Type B pancreatic cell (in vitro differentiated cells): ENCODE measurements around the gene CHAD. TPM values are rescaled to one million over a fixed set of nuclear protein-coding genes. Genes with fewer than 3 reads are reported as not detected.

ENCODE experiments used
- DNase-seq: peaks from one replicate; pipeline ENCODE4 v3.0.0; 2021; ENCODE audit warnings: mixed read lengths; ENCODE audit not compliant: unreplicated experiment; ENCODE audit errors: extremely low spot score
- H3K27ac Mint-ChIP-seq: 2 replicates; pipeline ENCODE4 v1.8.0; 2021; ENCODE audit warnings: mild to moderate bottlenecking, mixed read lengths
- H3K27me3 Mint-ChIP-seq: 2 replicates; pipeline ENCODE4 v1.8.0; 2021; ENCODE audit warnings: mixed read lengths
- H3K36me3 Mint-ChIP-seq: 2 replicates; pipeline ENCODE4 v1.8.0; 2021; ENCODE audit warnings: mixed read lengths
- H3K4me1 Mint-ChIP-seq: one replicate; pipeline ENCODE4 v1.8.0; 2021; ENCODE audit warnings: mixed read lengths; ENCODE audit not compliant: unreplicated experiment
- H3K4me3 Mint-ChIP-seq: 2 replicates; pipeline ENCODE4 v1.8.0; 2021; ENCODE audit warnings: mild to moderate bottlenecking, mixed read lengths
- H3K9me3 Mint-ChIP-seq: 2 replicates; pipeline ENCODE4 v1.8.0; 2021; ENCODE audit warnings: mixed read lengths
- CTCF ChIP-seq: fragments of 200-600 bp; sonication (generic); conservative IDR thresholded peaks from 2 replicates; pipeline ENCODE4 v1.5.0; 2021; ENCODE audit warnings: antibody characterized with exemption, mild to moderate bottlenecking
- total RNA-seq: library from RNA; stranded (reverse); gene quantifications from 2 replicates; pipeline ENCODE4 v1.2.1, GENCODE V29; 2021; ENCODE audit warnings: low replicate concordance

CHAD gene
- total RNA-seq, 1 donor from 2014 or later = not detected

GRCh38 chr17:50471009-50471905, 2.6 kb upstream of the CHAD start:
- Mint-ChIP-seq H3K4me1 (no peaks in the 10 kb centered on the region), H3K27ac (no peak overlapping the region), H3K4me3 (peak overlapping the region; percentile 39), H3K9me3 (no peaks in the 10 kb centered on the region), H3K27me3 (peaks cover 19% of the 10 kb centered on the region), H3K36me3 (no peaks in the 10 kb centered on the region)
- no peak for DNase-seq
- TF ChIP-seq CTCF = no peak

- no peak for TF ChIP-seq CTCF
- H3K4me3 Mint-ChIP-seq = no peak overlapping the region
- DNase-seq = no peak
- H3K27me3 Mint-ChIP-seq = peaks cover 18% of the 10 kb centered on the region
- no peaks in the 10 kb centered on the region for H3K4me1 Mint-ChIP-seq
- H3K9me3 Mint-ChIP-seq = no peaks in the 10 kb centered on the region
- no peaks in the 10 kb centered on the region for H3K36me3 Mint-ChIP-seq
- no peak overlapping the region for H3K27ac Mint-ChIP-seq
These were observed 1.7 kb upstream of the CHAD start for GRCh38 chr17:50470426-50470825.

GRCh38 chr17:50469671-50470305, 1.1 kb upstream of the CHAD start:
- TF ChIP-seq CTCF = no peak
- Mint-ChIP-seq H3K27me3 (peaks cover 18% of the 10 kb centered on the region), H3K27ac (no peak overlapping the region), H3K4me1 (no peaks in the 10 kb centered on the region), H3K4me3 (no peak overlapping the region), H3K36me3 (no peaks in the 10 kb centered on the region), H3K9me3 (no peaks in the 10 kb centered on the region)
- DNase-seq = no peak

- no peak overlapping the region for H3K4me3 Mint-ChIP-seq
- H3K36me3 Mint-ChIP-seq = no peaks in the 10 kb centered on the region
- H3K4me1 Mint-ChIP-seq = no peaks in the 10 kb centered on the region
- H3K27me3 Mint-ChIP-seq = peaks cover 18% of the 10 kb centered on the region
- TF ChIP-seq CTCF = no peak
- DNase-seq = no peak
- no peaks in the 10 kb centered on the region for H3K9me3 Mint-ChIP-seq
- no peak overlapping the region for H3K27ac Mint-ChIP-seq
These were observed 527 bp upstream of the CHAD start for GRCh38 chr17:50469208-50469605.

- peak overlapping the region; percentile 59 for H3K4me3 Mint-ChIP-seq
- no peaks in the 10 kb centered on the region for H3K9me3 Mint-ChIP-seq
- no peaks in the 10 kb centered on the region for H3K4me1 Mint-ChIP-seq
- DNase-seq = no peak
- no peaks in the 10 kb centered on the region for H3K36me3 Mint-ChIP-seq
- H3K27me3 Mint-ChIP-seq = peaks cover 18% of the 10 kb centered on the region
- no peak for TF ChIP-seq CTCF
- H3K27ac Mint-ChIP-seq = no peak overlapping the region
These were observed 801 bp downstream of the CHAD start for GRCh38 chr17:50467855-50468303.
